ENCODE results near the gene SERHL2. TPM values are rescaled to one million over a fixed set of nuclear protein-coding genes. Genes with fewer than 3 reads are reported as not detected.
"Not testable (repeated sequence)": the region's sequence is repeated elsewhere in the genome, so short reads cannot be mapped to it uniquely, and the experiment has no call there.

SERHL2 gene
- total and polyA plus RNA-seq, 2 experiments from 2014 or later, result 1.3 to 3.3 TPM

GRCh38 chr22:42549331-42550060, 4.3 kb upstream of the SERHL2 start:
- Histone ChIP-seq H3K27me3 (no peaks in the 10 kb centered on the region), H4K20me1 (ENCODE audit: insufficient read depth, poor library complexity, severe bottlenecking) (no peaks in the 10 kb centered on the region), H3K27ac (no peak overlapping the region), H3K79me2 (no peaks in the 10 kb centered on the region), H3K9me3 (ENCODE audit: low read depth) (no peaks in the 10 kb centered on the region), H3K9me2 (replicated peaks; ENCODE audit: insufficient read depth) (no peaks in the 10 kb centered on the region), H3K4me3 (no peak overlapping the region), H2AFZ (no peak overlapping the region), H3K36me3 (replicated peaks; ENCODE audit: insufficient read depth, low read depth) (no peaks in the 10 kb centered on the region), H3K4me2 (no peak overlapping the region), H3K4me1 (ENCODE audit: insufficient read depth) (peaks cover 5% of the 10 kb centered on the region)
- 90% methylated on average over 11 of the region's 11 CpGs for WGBS (ENCODE audit: low lambda C conversion rate, missing lambda C conversion rate)
- no peak for DNase-seq (ENCODE audit: low spot score)
- TF ChIP-seq EZH2 (IDR thresholded peaks at IDR 0.05; ENCODE audit: borderline replicate concordance), result no peak
- TF ChIP-seq CTCF (IDR thresholded peaks at IDR 0.05; ENCODE audit: poor library complexity), result no peak
- TF ChIP-seq EZH2phosphoT487 (IDR thresholded peaks at IDR 0.05; ENCODE audit: low read depth, severe bottlenecking, unreplicated experiment), result no peak

- not testable (repeated sequence) for DNase-seq (ENCODE audit: low spot score); H3K4me2 ChIP-seq; H3K36me3 ChIP-seq (replicated peaks; ENCODE audit: insufficient read depth, low read depth); H3K9me3 ChIP-seq (ENCODE audit: low read depth); H4K20me1 ChIP-seq (ENCODE audit: insufficient read depth, poor library complexity, severe bottlenecking); H3K9me2 ChIP-seq (replicated peaks; ENCODE audit: insufficient read depth); H2AFZ ChIP-seq; H3K27ac ChIP-seq; H3K4me1 ChIP-seq (ENCODE audit: insufficient read depth); H3K4me3 ChIP-seq; H3K79me2 ChIP-seq; H3K27me3 ChIP-seq
- WGBS (ENCODE audit: low lambda C conversion rate, missing lambda C conversion rate), result 96% methylated on average over 6 of the region's 6 CpGs
Observed at GRCh38 chr22:42552294-42552647, 1.5 kb upstream of the SERHL2 start.

GRCh38 chr22:42560381-42560780, 6.6 kb downstream of the SERHL2 start:
- WGBS (ENCODE audit: low lambda C conversion rate, missing lambda C conversion rate), result 95% methylated on average over 8 of the region's 8 CpGs
- no peak for DNase-seq (ENCODE audit: low spot score)

GRCh38 chr22:42560781-42561180, 7.0 kb downstream of the SERHL2 start:
- no peak overlapping the region for H3K27ac ChIP-seq
- H2AFZ ChIP-seq, result no peak overlapping the region
- no peaks in the 10 kb centered on the region for H3K79me2 ChIP-seq
- no peaks in the 10 kb centered on the region for H3K27me3 ChIP-seq
- no peaks in the 10 kb centered on the region for H3K9me2 ChIP-seq (replicated peaks; ENCODE audit: insufficient read depth)
- DNase-seq (ENCODE audit: low spot score), result no peak
- no peaks in the 10 kb centered on the region for H3K36me3 ChIP-seq (replicated peaks; ENCODE audit: insufficient read depth, low read depth)
- 58% methylated on average over 7 of the region's 7 CpGs for WGBS (ENCODE audit: low lambda C conversion rate, missing lambda C conversion rate)
- H3K4me2 ChIP-seq, result no peak overlapping the region
- H3K4me1 ChIP-seq (ENCODE audit: insufficient read depth), result no peaks in the 10 kb centered on the region
- no peaks in the 10 kb centered on the region for H3K9me3 ChIP-seq (ENCODE audit: low read depth)
- TF ChIP-seq EZH2phosphoT487 (IDR thresholded peaks at IDR 0.05; ENCODE audit: low read depth, severe bottlenecking, unreplicated experiment), result no peak
- TF ChIP-seq CTCF (IDR thresholded peaks at IDR 0.05; ENCODE audit: poor library complexity), result peak; percentile 42
- no peak overlapping the region for H3K4me3 ChIP-seq
- no peaks in the 10 kb centered on the region for H4K20me1 ChIP-seq (ENCODE audit: insufficient read depth, poor library complexity, severe bottlenecking)

More at GRCh38 chr22:42560381-42560780, 6.6 kb downstream of the SERHL2 start:
- H3K79me2 ChIP-seq, result no peaks in the 10 kb centered on the region
- TF ChIP-seq EZH2 (IDR thresholded peaks at IDR 0.05; ENCODE audit: borderline replicate concordance) (no peak), CTCF (IDR thresholded peaks at IDR 0.05; ENCODE audit: poor library complexity) (no peak), EZH2phosphoT487 (IDR thresholded peaks at IDR 0.05; ENCODE audit: low read depth, severe bottlenecking, unreplicated experiment) (no peak)
- no peaks in the 10 kb centered on the region for H4K20me1 ChIP-seq (ENCODE audit: insufficient read depth, poor library complexity, severe bottlenecking)
- no peaks in the 10 kb centered on the region for H3K9me3 ChIP-seq (ENCODE audit: low read depth)
- no peak overlapping the region for H3K4me3 ChIP-seq
- no peaks in the 10 kb centered on the region for H3K4me1 ChIP-seq (ENCODE audit: insufficient read depth)
- no peaks in the 10 kb centered on the region for H3K9me2 ChIP-seq (replicated peaks; ENCODE audit: insufficient read depth)
- no peak overlapping the region for H2AFZ ChIP-seq
- H3K36me3 ChIP-seq (replicated peaks; ENCODE audit: insufficient read depth, low read depth), result no peaks in the 10 kb centered on the region
- no peak overlapping the region for H3K27ac ChIP-seq
- H3K27me3 ChIP-seq, result no peaks in the 10 kb centered on the region
- H3K4me2 ChIP-seq, result no peak overlapping the region
